HEK293 (cell line): ENCODE results near the gene PRCC.
A peak's percentile ranks its signal among the peaks of the same experiment; 100 is the strongest.

Source experiments
- CTCF ChIA-PET: fragments of 350-600 bp; formaldehyde crosslinking; extraction: SDS; loops from one replicate; lab custom pipeline; 2021; ENCODE audit warnings: antibody characterized with exemption; lab: Yijun Ruan, JAX
- POLR2A ChIA-PET: fragments of 300-600 bp; formaldehyde crosslinking; extraction: SDS; loops from one replicate; lab custom pipeline; 2020; ENCODE audit warnings: antibody characterized with exemption, inconsistent platforms; lab: Yijun Ruan, JAX
- H3K27ac ChIP-seq: fragments of 200-500 bp; sonication (Bioruptor generic); 2 replicates; pipeline ENCODE4 v1.5.1; 2014; ENCODE audit warnings: low read depth, low read length, control low read depth, inconsistent platforms; ENCODE audit errors: extremely low read depth
- H3K36me3 ChIP-seq, 2 experiments: fragments of 200-500 bp in 1 of 2; sonication (Bioruptor generic) in 1 of 2; 1 replicate in 1 of 2; 2 replicates in 1 of 2; pipeline ENCODE4 v1.5.1; 2014 to 2017; ENCODE audit warnings: inconsistent platforms in 2 of 2, low read length in 2 of 2; ENCODE audit not compliant: control insufficient read depth in 2 of 2, insufficient read depth in 1 of 2
- H3K4me1 ChIP-seq: fragments of 200-500 bp; sonication (Bioruptor generic); 2 replicates; pipeline ENCODE4 v1.5.1; 2014; ENCODE audit warnings: mild to moderate bottlenecking, low read length, inconsistent platforms; ENCODE audit not compliant: control insufficient read depth, insufficient read depth
- H3K4me3 ChIP-seq: 2 replicates; pipeline ENCODE4 v1.5.1; 2011; ENCODE audit warnings: low read depth, mild to moderate bottlenecking, control low read depth, low read length, moderate library complexity
- H3K9me3 ChIP-seq: fragments of 200-500 bp; sonication (Bioruptor generic); 2 replicates; pipeline ENCODE4 v1.5.1; 2014; ENCODE audit warnings: low read depth, low read length, inconsistent platforms; ENCODE audit not compliant: control insufficient read depth, insufficient read depth
- HOXD13 ChIP-seq: sonication (generic); formaldehyde crosslinking; IDR thresholded peaks from 2 replicates; pipeline ENCODE4 v1.8.0; 2022; ENCODE audit warnings: missing genetic modification reagents, borderline replicate concordance
- IKZF3 ChIP-seq: fragments of 450-650 bp; IDR thresholded peaks from 2 replicates; pipeline ENCODE4 v1.5.0; 2018; ENCODE audit warnings: missing biosample characterization, mild to moderate bottlenecking, missing genetic modification characterization, moderate library complexity
- KLF8 ChIP-seq: fragments of 450-650 bp; formaldehyde crosslinking; IDR thresholded peaks from 2 replicates; pipeline ENCODE4 v1.5.1; 2016; ENCODE audit warnings: missing biosample characterization, missing genetic modification characterization
- MZF1 ChIP-seq: fragments of 450-650 bp; formaldehyde crosslinking; IDR thresholded peaks from 2 replicates; pipeline ENCODE4 v1.5.1; 2017; ENCODE audit warnings: missing biosample characterization, missing genetic modification characterization, borderline replicate concordance
- OVOL3 ChIP-seq: fragments of 450-650 bp; formaldehyde crosslinking; IDR thresholded peaks from 2 replicates; pipeline ENCODE4 v1.5.1; 2016; ENCODE audit warnings: missing biosample characterization, missing genetic modification characterization
- SETDB1 ChIP-seq: IDR thresholded peaks from one replicate; pipeline ENCODE4 v1.6.1; 2017; ENCODE audit warnings: mild to moderate bottlenecking, low read length, moderate library complexity, mixed read lengths; ENCODE audit not compliant: insufficient read length
- SP7 ChIP-seq: fragments of 450-650 bp; formaldehyde crosslinking; IDR thresholded peaks from 2 replicates; pipeline ENCODE4 v1.5.1; 2016; ENCODE audit warnings: missing biosample characterization, missing genetic modification characterization
- WT1 ChIP-seq: fragments of 450-650 bp; formaldehyde crosslinking; IDR thresholded peaks from 2 replicates; pipeline ENCODE4 v1.5.1; 2016; ENCODE audit warnings: missing biosample characterization, missing genetic modification characterization
- YY1 ChIP-seq: fragments of 450-650 bp; formaldehyde crosslinking; IDR thresholded peaks from 2 replicates; pipeline ENCODE4 v1.5.1; 2018; ENCODE audit warnings: missing biosample characterization, missing genetic modification characterization
- ZBTB17 ChIP-seq: fragments of 450-650 bp; formaldehyde crosslinking; IDR thresholded peaks from 2 replicates; pipeline ENCODE4 v1.5.1; 2016; ENCODE audit warnings: missing biosample characterization, missing genetic modification characterization
- ZBTB48 ChIP-seq: fragments of 450-650 bp; formaldehyde crosslinking; IDR thresholded peaks from 2 replicates; pipeline ENCODE4 v1.5.1; 2016; ENCODE audit warnings: missing biosample characterization, missing genetic modification characterization
- ZBTB6 ChIP-seq: fragments of 450-650 bp; formaldehyde crosslinking; IDR thresholded peaks from 2 replicates; pipeline ENCODE4 v1.5.1; 2017; ENCODE audit warnings: missing biosample characterization, missing genetic modification characterization
- ZBTB7A ChIP-seq: fragments of 450-650 bp; formaldehyde crosslinking; IDR thresholded peaks from 2 replicates; pipeline ENCODE4 v1.5.1; 2016; ENCODE audit warnings: low read depth, missing biosample characterization, missing genetic modification characterization
- ZBTB8A ChIP-seq: fragments of 450-650 bp; formaldehyde crosslinking; IDR thresholded peaks from 2 replicates; pipeline ENCODE4 v1.5.1; 2016; ENCODE audit warnings: missing biosample characterization, missing genetic modification characterization
- ZFHX2 ChIP-seq: fragments of 450-650 bp; formaldehyde crosslinking; conservative IDR thresholded peaks from 2 replicates; pipeline ENCODE4 v1.5.1; 2016; ENCODE audit warnings: missing biosample characterization, missing genetic modification characterization
- ZNF184 ChIP-seq: fragments of 450-650 bp; IDR thresholded peaks from 2 replicates; pipeline ENCODE4 v1.5.1; 2018; ENCODE audit warnings: missing biosample characterization, mild to moderate bottlenecking, missing genetic modification characterization
- ZNF24 ChIP-seq: fragments of 450-650 bp; formaldehyde crosslinking; IDR thresholded peaks from 2 replicates; pipeline ENCODE4 v1.5.1; 2016; ENCODE audit warnings: missing biosample characterization, missing genetic modification characterization
- ZNF302 ChIP-seq: fragments of 450-650 bp; formaldehyde crosslinking; IDR thresholded peaks from 2 replicates; pipeline ENCODE4 v1.5.1; 2016; ENCODE audit warnings: missing biosample characterization, missing genetic modification characterization, low read depth
- ZNF501 ChIP-seq: fragments of 450-650 bp; formaldehyde crosslinking; IDR thresholded peaks from 2 replicates; pipeline ENCODE4 v1.5.1; 2016; ENCODE audit warnings: missing biosample characterization, missing genetic modification characterization
- ZNF561 ChIP-seq: fragments of 450-650 bp; IDR thresholded peaks from 2 replicates; pipeline ENCODE4 v1.5.1; 2018; ENCODE audit warnings: missing biosample characterization, missing genetic modification characterization, borderline replicate concordance
- ZNF629 ChIP-seq: fragments of 450-650 bp; formaldehyde crosslinking; IDR thresholded peaks from 2 replicates; pipeline ENCODE4 v1.5.1; 2017; ENCODE audit warnings: missing biosample characterization, missing genetic modification characterization
- ZNF660 ChIP-seq: fragments of 450-650 bp; IDR thresholded peaks from 2 replicates; pipeline ENCODE4 v1.5.1; 2018; ENCODE audit warnings: missing biosample characterization, mild to moderate bottlenecking, missing genetic modification characterization
- ZNF677 ChIP-seq: fragments of 450-650 bp; IDR thresholded peaks from 2 replicates; pipeline ENCODE4 v1.5.0; 2018; ENCODE audit warnings: missing biosample characterization, mild to moderate bottlenecking, missing genetic modification characterization, moderate library complexity
- ZNF707 ChIP-seq: fragments of 450-650 bp; formaldehyde crosslinking; IDR thresholded peaks from 2 replicates; pipeline ENCODE4 v1.5.1; 2016; ENCODE audit warnings: missing biosample characterization, missing genetic modification characterization
- ZSCAN23 ChIP-seq: fragments of 450-650 bp; formaldehyde crosslinking; IDR thresholded peaks from 2 replicates; pipeline ENCODE4 v1.5.1; 2016; ENCODE audit warnings: missing biosample characterization, missing genetic modification characterization
- ZSCAN4 ChIP-seq: fragments of 450-650 bp; formaldehyde crosslinking; IDR thresholded peaks from 2 replicates; pipeline ENCODE4 v1.5.1; 2017; ENCODE audit warnings: missing biosample characterization, missing genetic modification characterization
- TF ChIP-seq, protein P1 (sequence below): fragments of 450-650 bp; formaldehyde crosslinking; IDR thresholded peaks from 2 replicates; pipeline ENCODE4 v1.5.1; 2016; ENCODE audit warnings: missing biosample characterization, missing genetic modification characterization
- TF ChIP-seq, protein P2 (sequence below): fragments of 450-650 bp; formaldehyde crosslinking; IDR thresholded peaks from 2 replicates; pipeline ENCODE4 v1.5.1; 2016; ENCODE audit warnings: missing biosample characterization, missing genetic modification characterization, low read depth
- TF ChIP-seq, protein P3 (sequence below): fragments of 450-650 bp; formaldehyde crosslinking; IDR thresholded peaks from 2 replicates; pipeline ENCODE4 v1.5.1; 2017; ENCODE audit warnings: missing biosample characterization, mild to moderate bottlenecking, missing genetic modification characterization, moderate library complexity

PRCC gene, protein sequence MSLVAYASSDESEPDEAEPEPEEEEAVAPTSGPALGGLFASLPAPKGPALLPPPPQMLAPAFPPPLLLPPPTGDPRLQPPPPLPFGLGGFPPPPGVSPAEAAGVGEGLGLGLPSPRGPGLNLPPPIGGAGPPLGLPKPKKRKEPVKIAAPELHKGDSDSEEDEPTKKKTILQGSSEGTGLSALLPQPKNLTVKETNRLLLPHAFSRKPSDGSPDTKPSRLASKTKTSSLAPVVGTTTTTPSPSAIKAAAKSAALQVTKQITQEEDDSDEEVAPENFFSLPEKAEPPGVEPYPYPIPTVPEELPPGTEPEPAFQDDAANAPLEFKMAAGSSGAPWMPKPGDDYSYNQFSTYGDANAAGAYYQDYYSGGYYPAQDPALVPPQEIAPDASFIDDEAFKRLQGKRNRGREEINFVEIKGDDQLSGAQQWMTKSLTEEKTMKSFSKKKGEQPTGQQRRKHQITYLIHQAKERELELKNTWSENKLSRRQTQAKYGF

DNA sequence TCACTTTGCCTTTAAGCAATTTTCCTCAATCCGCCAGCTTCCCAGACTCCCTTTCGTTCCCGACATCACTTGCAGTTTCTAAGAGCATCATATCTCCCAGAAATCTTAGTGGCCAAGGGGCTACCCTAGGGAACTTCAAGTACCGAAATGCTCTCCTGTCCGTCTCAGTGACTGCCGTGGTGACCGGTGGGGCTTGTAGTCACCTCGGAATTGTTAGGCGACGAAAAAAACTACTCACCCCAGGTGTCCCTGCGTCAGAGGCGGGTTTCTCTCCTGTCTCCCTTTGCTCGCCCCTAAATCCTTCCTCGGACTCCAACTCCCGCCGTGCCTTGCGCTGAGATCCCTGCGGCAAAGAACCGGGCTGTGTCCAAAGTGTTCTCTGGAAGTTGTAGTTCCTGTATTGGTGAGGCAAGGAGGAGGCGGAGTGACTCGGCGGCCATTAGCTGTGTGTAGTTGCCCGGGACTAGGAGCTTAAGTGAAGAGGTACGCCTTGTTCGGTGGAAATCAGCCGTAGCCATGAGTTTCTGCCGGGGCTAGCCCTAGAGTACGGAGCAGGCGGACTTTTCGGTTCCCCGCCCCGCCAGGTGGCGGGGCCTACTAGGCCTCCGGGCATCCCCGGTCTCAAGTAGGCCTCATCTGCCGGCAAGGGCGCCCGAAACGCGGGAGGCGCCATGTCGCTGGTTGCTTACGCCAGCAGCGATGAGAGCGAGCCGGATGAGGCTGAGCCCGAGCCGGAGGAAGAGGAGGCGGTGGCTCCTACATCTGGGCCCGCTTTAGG, at the start of gene PRCC:
Gene PRCC (plus strand): TSS at position 435 of the 778 bp plus-strand sequence. CDS start 237 bp downstream, at position 672.
- Histone ChIP-seq H3K9me3 (no peaks in the 10 kb centered on the region), H3K4me1 (peaks cover 6% of the 10 kb centered on the region; the same call in 1 of the 2 replicates), H3K4me3 (peak within 1 kb of the TSS; percentile 92), H3K27ac (peak within 1 kb of the TSS; percentile 94), H3K36me3 (peaks cover 4 to 35% of the 10 kb centered on the region in 2 experiments; a peak in 2 of 3 replicates)
- ChIA-PET POLR2A (interaction anchor here (0.5 to 3.9 kb wide), 16 partner anchors 11 to 143 kb away, joined by 3 to 110 read pairs (median 5); partner anchors contain the start of genes HDGF, ISG20L2, METTL25B and MRPL24), CTCF (interaction anchor here (0.7 to 5.0 kb wide), 7 partner anchors 11 to 161 kb away, joined by 3 to 28 read pairs (median 5); partner anchors contain the start of genes ISG20L2, METTL25B and NTRK1)
- peak; percentile 83 for TF ChIP-seq KLF8 (tag by site-specific recombination)
- TF ChIP-seq MZF1 (tag by site-specific recombination), result peak; percentile 64; the same call in 1 of the 2 replicates
- TF ChIP-seq SP7 (tag by site-specific recombination), result peak; percentile 57
- TF ChIP-seq ZBTB8A, result peak; percentile 74
- TF ChIP-seq, protein P1, sequence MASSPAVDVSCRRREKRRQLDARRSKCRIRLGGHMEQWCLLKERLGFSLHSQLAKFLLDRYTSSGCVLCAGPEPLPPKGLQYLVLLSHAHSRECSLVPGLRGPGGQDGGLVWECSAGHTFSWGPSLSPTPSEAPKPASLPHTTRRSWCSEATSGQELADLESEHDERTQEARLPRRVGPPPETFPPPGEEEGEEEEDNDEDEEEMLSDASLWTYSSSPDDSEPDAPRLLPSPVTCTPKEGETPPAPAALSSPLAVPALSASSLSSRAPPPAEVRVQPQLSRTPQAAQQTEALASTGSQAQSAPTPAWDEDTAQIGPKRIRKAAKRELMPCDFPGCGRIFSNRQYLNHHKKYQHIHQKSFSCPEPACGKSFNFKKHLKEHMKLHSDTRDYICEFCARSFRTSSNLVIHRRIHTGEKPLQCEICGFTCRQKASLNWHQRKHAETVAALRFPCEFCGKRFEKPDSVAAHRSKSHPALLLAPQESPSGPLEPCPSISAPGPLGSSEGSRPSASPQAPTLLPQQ, result peak; percentile 75
- TF ChIP-seq YY1 (tag by site-specific recombination), result peak; percentile 96
- TF ChIP-seq HOXD13 (CRISPR knock-in tag), result no peak
- peak; percentile 6; the same call in 1 of the 2 replicates for TF ChIP-seq WT1 (tag by site-specific recombination)
- TF ChIP-seq ZNF501 (tag by site-specific recombination), result peak; percentile 90
- TF ChIP-seq ZNF24 (tag by site-specific recombination), result peak; percentile 72; the same call in 1 of the 2 replicates
- TF ChIP-seq ZNF184, result peak; percentile 70; the same call in 1 of the 2 replicates
- TF ChIP-seq ZFHX2 (tag by site-specific recombination), result peak; percentile 46; the same call in 1 of the 2 replicates
- peak; percentile 72; the same call in 1 of the 2 replicates for TF ChIP-seq OVOL3
- peak; percentile 42 for TF ChIP-seq SETDB1
- TF ChIP-seq ZBTB7A, result peak; percentile 68; the same call in 1 of the 2 replicates
- TF ChIP-seq ZSCAN23 (tag by site-specific recombination), result no peak
- TF ChIP-seq, protein P2, sequence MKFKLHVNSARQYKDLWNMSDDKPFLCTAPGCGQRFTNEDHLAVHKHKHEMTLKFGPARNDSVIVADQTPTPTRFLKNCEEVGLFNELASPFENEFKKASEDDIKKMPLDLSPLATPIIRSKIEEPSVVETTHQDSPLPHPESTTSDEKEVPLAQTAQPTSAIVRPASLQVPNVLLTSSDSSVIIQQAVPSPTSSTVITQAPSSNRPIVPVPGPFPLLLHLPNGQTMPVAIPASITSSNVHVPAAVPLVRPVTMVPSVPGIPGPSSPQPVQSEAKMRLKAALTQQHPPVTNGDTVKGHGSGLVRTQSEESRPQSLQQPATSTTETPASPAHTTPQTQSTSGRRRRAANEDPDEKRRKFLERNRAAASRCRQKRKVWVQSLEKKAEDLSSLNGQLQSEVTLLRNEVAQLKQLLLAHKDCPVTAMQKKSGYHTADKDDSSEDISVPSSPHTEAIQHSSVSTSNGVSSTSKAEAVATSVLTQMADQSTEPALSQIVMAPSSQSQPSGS (tag by site-specific recombination), result no peak
- TF ChIP-seq ZNF707, result no peak
- TF ChIP-seq ZNF677 (tag by site-specific recombination), result 0 out of 2 replicates have a peak, but pooled peaks have one; percentile 29
- peak; percentile 96 for TF ChIP-seq IKZF3 (tag by site-specific recombination)
- peak; percentile 50; the same call in 1 of the 2 replicates for TF ChIP-seq ZSCAN4 (tag by site-specific recombination)
- peak; percentile 91; the same call in 1 of the 2 replicates for TF ChIP-seq ZBTB48 (tag by site-specific recombination)
- TF ChIP-seq ZBTB6 (tag by site-specific recombination), result peak; percentile 42; the same call in 1 of the 2 replicates
- peak; percentile 97 for TF ChIP-seq ZNF561
- TF ChIP-seq ZBTB17 (tag by site-specific recombination), result peak; percentile 95
- TF ChIP-seq ZNF302 (tag by site-specific recombination), result no peak
- peak; percentile 47 for TF ChIP-seq ZNF629 (tag by site-specific recombination)
- TF ChIP-seq ZNF660 (tag by site-specific recombination), result peak; percentile 94
- TF ChIP-seq, protein P3, sequence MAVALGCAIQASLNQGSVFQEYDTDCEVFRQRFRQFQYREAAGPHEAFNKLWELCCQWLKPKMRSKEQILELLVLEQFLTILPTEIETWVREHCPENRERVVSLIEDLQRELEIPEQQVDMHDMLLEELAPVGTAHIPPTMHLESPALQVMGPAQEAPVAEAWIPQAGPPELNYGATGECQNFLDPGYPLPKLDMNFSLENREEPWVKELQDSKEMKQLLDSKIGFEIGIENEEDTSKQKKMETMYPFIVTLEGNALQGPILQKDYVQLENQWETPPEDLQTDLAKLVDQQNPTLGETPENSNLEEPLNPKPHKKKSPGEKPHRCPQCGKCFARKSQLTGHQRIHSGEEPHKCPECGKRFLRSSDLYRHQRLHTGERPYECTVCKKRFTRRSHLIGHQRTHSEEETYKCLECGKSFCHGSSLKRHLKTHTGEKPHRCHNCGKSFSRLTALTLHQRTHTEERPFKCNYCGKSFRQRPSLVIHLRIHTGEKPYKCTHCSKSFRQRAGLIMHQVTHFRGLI, result peak; percentile 66; the same call in 1 of the 2 replicates
